ENCODE measurements around the gene NUP42. TPM values are rescaled to one million over a fixed set of nuclear protein-coding genes. Genes with fewer than 3 reads are reported as not detected.
A peak's percentile ranks its signal among the peaks of the same experiment; 100 is the strongest.

Gene NUP42
- total and polyA plus RNA-seq, 2 of the 13 experiments (the other 11 are each of a cell fraction or from before 2014, with no cell fraction given), result 32.0 to 51.5 TPM

DNA sequence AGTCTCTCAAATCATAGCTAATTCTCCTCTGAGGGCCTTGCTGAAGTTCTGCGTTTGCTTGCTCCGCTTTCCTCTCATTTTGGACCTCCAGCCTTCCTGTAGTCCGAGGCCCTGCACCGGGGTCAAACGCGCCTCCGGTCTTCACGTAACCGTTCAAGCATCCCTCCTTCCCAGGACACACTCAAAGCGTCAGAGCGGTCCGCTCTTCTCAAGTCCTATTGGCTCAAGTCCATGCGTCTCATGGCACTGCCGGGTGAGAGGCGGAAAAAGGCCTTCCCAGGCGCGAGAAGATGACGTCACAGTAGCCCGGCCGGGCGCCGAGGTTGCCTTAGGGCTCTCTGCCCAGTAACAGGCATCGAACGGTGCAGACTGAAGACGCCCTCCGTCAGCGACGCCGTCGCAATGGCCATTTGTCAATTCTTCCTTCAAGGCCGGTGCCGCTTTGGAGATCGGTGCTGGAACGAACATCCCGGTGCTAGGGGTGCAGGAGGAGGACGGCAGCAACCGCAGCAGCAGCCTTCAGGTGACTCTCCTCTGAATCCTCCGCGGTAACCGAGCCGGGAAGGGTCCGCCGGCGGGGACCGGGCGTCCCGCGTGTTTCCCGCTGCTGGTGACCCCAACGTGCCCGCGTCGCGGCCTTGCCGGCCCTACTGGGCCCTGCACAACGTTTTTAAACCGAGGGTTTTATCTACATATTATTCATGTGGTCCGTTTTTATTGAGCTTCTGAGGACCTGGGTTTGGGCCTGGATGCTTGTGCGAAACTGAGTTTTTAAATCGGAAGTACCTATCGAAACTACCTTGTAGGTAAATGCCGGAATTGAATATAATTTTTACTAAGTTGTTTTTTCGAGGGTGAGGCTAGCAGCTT, at the start of gene NUP42 (continued):
- TF ChIP-seq RAD51 (IDR thresholded peaks at IDR 0.05; ENCODE audit: borderline replicate concordance), result no peak
- no peak for TF ChIP-seq ZNF746 (CRISPR knock-in tag; IDR thresholded peaks at IDR 0.05)
- peak; percentile 78 for TF ChIP-seq JARID2 (CRISPR knock-in tag; IDR thresholded peaks at IDR 0.05; ENCODE audit: insufficient replicate concordance)
- no peak for TF ChIP-seq ZNF780A (CRISPR knock-in tag; IDR thresholded peaks at IDR 0.05)
- TF ChIP-seq ZNF143 (CRISPR knock-in tag; IDR thresholded peaks at IDR 0.05), result peak; percentile 77
- 0 out of 2 replicates have a peak, but pooled peaks have one; percentile 65 for TF ChIP-seq ZNF761 (CRISPR knock-in tag; conservative IDR thresholded peaks at IDR 0.05)
- TF ChIP-seq WIZ (CRISPR knock-in tag; IDR thresholded peaks at IDR 0.05), result no peak
- peak; percentile 94 for TF ChIP-seq ELF3 (CRISPR knock-in tag; IDR thresholded peaks at IDR 0.05)
- TF ChIP-seq SKI (IDR thresholded peaks at IDR 0.05; ENCODE audit: partially characterized antibody), result peak; percentile 44
- peak; percentile 17; the same call in 1 of the 2 replicates for TF ChIP-seq FOXO1 (CRISPR knock-in tag; IDR thresholded peaks at IDR 0.05)
- TF ChIP-seq EED (CRISPR knock-in tag; IDR thresholded peaks at IDR 0.05), result 0 out of 2 replicates have a peak, but pooled peaks have one; percentile 20
- peak; percentile 99 for TF ChIP-seq ATF1 (CRISPR knock-in tag; IDR thresholded peaks at IDR 0.05)
- TF ChIP-seq, protein P1, sequence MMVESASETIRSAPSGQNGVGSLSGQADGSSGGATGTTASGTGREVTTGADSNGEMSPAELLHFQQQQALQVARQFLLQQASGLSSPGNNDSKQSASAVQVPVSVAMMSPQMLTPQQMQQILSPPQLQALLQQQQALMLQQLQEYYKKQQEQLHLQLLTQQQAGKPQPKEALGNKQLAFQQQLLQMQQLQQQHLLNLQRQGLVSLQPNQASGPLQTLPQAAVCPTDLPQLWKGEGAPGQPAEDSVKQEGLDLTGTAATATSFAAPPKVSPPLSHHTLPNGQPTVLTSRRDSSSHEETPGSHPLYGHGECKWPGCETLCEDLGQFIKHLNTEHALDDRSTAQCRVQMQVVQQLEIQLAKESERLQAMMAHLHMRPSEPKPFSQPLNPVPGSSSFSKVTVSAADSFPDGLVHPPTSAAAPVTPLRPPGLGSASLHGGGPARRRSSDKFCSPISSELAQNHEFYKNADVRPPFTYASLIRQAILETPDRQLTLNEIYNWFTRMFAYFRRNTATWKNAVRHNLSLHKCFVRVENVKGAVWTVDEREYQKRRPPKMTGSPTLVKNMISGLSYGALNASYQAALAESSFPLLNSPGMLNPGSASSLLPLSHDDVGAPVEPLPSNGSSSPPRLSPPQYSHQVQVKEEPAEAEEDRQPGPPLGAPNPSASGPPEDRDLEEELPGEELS (CRISPR knock-in tag; IDR thresholded peaks at IDR 0.05), result peak; percentile 57
- TF ChIP-seq TCF7 (IDR thresholded peaks at IDR 0.05; ENCODE audit: low read depth), result no peak
- TF ChIP-seq ZFP1 (CRISPR knock-in tag; IDR thresholded peaks at IDR 0.05), result peak; percentile 79; the same call in 1 of the 2 replicates
- 0 out of 2 replicates have a peak, but pooled peaks have one; percentile 69 for TF ChIP-seq ZNF563 (CRISPR knock-in tag; IDR thresholded peaks at IDR 0.05)
- peak; percentile 92 for TF ChIP-seq ZSCAN9 (CRISPR knock-in tag; IDR thresholded peaks at IDR 0.05; ENCODE audit: borderline replicate concordance)
- TF ChIP-seq, protein P2, sequence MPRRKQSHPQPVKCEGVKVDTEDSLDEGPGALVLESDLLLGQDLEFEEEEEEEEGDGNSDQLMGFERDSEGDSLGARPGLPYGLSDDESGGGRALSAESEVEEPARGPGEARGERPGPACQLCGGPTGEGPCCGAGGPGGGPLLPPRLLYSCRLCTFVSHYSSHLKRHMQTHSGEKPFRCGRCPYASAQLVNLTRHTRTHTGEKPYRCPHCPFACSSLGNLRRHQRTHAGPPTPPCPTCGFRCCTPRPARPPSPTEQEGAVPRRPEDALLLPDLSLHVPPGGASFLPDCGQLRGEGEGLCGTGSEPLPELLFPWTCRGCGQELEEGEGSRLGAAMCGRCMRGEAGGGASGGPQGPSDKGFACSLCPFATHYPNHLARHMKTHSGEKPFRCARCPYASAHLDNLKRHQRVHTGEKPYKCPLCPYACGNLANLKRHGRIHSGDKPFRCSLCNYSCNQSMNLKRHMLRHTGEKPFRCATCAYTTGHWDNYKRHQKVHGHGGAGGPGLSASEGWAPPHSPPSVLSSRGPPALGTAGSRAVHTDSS (CRISPR knock-in tag; conservative IDR thresholded peaks at IDR 0.05), result no peak
- TF ChIP-seq ZMYM3 (CRISPR knock-in tag; IDR thresholded peaks at IDR 0.05), result no peak; the same call in 1 of the 2 replicates
- TF ChIP-seq PRMT3 (CRISPR knock-in tag; IDR thresholded peaks at IDR 0.05; ENCODE audit: borderline replicate concordance, low read depth), result peak; percentile 53; the same call in 1 of the 2 replicates
- TF ChIP-seq ZNF432 (CRISPR knock-in tag; IDR thresholded peaks at IDR 0.05; ENCODE audit: borderline replicate concordance), result no peak
- TF ChIP-seq KLF9 (CRISPR knock-in tag; IDR thresholded peaks at IDR 0.05; ENCODE audit: low read depth), result no peak
- 0 out of 2 replicates have a peak, but pooled peaks have one; percentile 64 for TF ChIP-seq ZNF232 (CRISPR knock-in tag; IDR thresholded peaks at IDR 0.05; ENCODE audit: borderline replicate concordance)

Data from HepG2 (cell line).